ENCODE data around the gene PRICKLE1. TPM values are rescaled to one million over a fixed set of nuclear protein-coding genes. Genes with fewer than 3 reads are reported as not detected.

PRICKLE1 gene
- total and polyA plus RNA-seq, 2 of the 4 experiments (the other 2 are of a cell fraction), result 21.3 to 21.7 TPM

GRCh38 chr12:42560977-42561376, 28.6 kb downstream of the PRICKLE1 start:
- H2AK9ac ChIP-seq (replicated peaks; ENCODE audit: low read depth, low read length, poor library complexity), result no peak overlapping the region
- peak overlapping the region in 1 of 2 experiments; percentile 3; a peak in 1 of 4 replicates for H4K8ac ChIP-seq (ENCODE audit: low read depth in 2 of 2, low read length in 2 of 2)
- no peak overlapping the region for H2AFZ ChIP-seq (replicated peaks; ENCODE audit: low read length, poor library complexity)
- H3K9me1 ChIP-seq (ENCODE audit: insufficient read depth, low read length), result peaks cover 10% of the 10 kb centered on the region
- H3K4me2 ChIP-seq (ENCODE audit: low read depth, low read length), result no peak overlapping the region
- no peak overlapping the region for H2BK15ac ChIP-seq (ENCODE audit: low read depth, low read length)
- TF ChIP-seq MAFK (IDR thresholded peaks at IDR 0.05; ENCODE audit: low read depth, low read length), result no peak
- no peak for TF ChIP-seq SMC3 (IDR thresholded peaks at IDR 0.05; ENCODE audit: low read depth, low read length)
- TF ChIP-seq RCOR1 (IDR thresholded peaks at IDR 0.05; ENCODE audit: insufficient replicate concordance, low read length), result no peak
- H4K91ac ChIP-seq (ENCODE audit: insufficient read depth, low read depth, low read length), result no peak overlapping the region; the same call in 1 of the 2 replicates
- peaks cover 16% of the 10 kb centered on the region for H3K4me1 ChIP-seq (ENCODE audit: control insufficient read depth, insufficient read depth, low read length)
- dilution Hi-C loops (cut with HindIII; ENCODE audit: low sequenced_read_pairs, unreplicated experiment), result no loop called here
- no peak overlapping the region for H3K4me3 ChIP-seq (ENCODE audit: insufficient read depth, low read depth, low read length)
- no TSS peak for BruUV-seq (replicated peaks)
- H2BK20ac ChIP-seq (ENCODE audit: low read depth, low read length), result no peak overlapping the region; the same call in 1 of the 2 replicates
- peak overlapping the region; percentile 33; the same call in 1 of the 2 replicates for H3K18ac ChIP-seq (ENCODE audit: low read depth, low read length)
- WGBS, 2 experiments (ENCODE audit: extremely low coverage in 2 of 2, insufficient read length in 1 of 2), result no CpG with 5 or more reads among the region's 1 CpG
- no peaks in the 10 kb centered on the region for H3K27me3 ChIP-seq (ENCODE audit: control insufficient read depth, insufficient read depth, low read length)
- H3K9ac ChIP-seq (ENCODE audit: low read depth, low read length), result no peak overlapping the region
- H3K4ac ChIP-seq (ENCODE audit: low read depth, low read length), result peak overlapping the region; percentile 31; the same call in 1 of the 2 replicates
- H4K20me1 ChIP-seq (ENCODE audit: insufficient read depth, low read length), result no peaks in the 10 kb centered on the region
- no peak overlapping the region for H2BK5ac ChIP-seq (ENCODE audit: low read depth, low read length, poor library complexity, severe bottlenecking)
- no peak overlapping the region for H2AK5ac ChIP-seq (ENCODE audit: low read depth, low read length)
- H3K79me1 ChIP-seq (ENCODE audit: low read depth in 1 of 2, low read length in 2 of 2), result peaks cover 4 to 20% of the 10 kb centered on the region in 2 experiments; a peak in 3 of 4 replicates
- no peak overlapping the region for H2BK120ac ChIP-seq (ENCODE audit: low read depth, low read length)
- DNase-seq, result no peak
- ATAC-seq (ENCODE audit: low read depth), result no peak
- H3K36me3 ChIP-seq (ENCODE audit: control insufficient read depth, insufficient read depth, low read length), result no peaks in the 10 kb centered on the region
- no peak overlapping the region for H4K5ac ChIP-seq (ENCODE audit: low read depth, low read length)
- H3K56ac ChIP-seq (ENCODE audit: extremely low read depth, insufficient read depth, low read length), result no peak overlapping the region
- no peaks in the 10 kb centered on the region for H3K9me3 ChIP-seq (ENCODE audit: control insufficient read depth, insufficient read depth, low read length)
- in situ Hi-C loops (cut with MboI; ENCODE audit: low sequenced_read_pairs), result loop anchor here (10.0 kb wide), 1 partner anchor 436 kb away; no protein-coding TSS in a partner anchor
- no peak overlapping the region for H3K27ac ChIP-seq (ENCODE audit: insufficient read depth, low read length)
- CTCF ChIA-PET, result no interaction called here
- H3K23ac ChIP-seq (ENCODE audit: low read depth, low read length), result no peak overlapping the region
- intact Hi-C loops (cut with micrococcal nuclease), result no loop called here
- no peak overlapping the region for H3K14ac ChIP-seq (replicated peaks; ENCODE audit: low read depth, low read length)
- POLR2A ChIA-PET (ENCODE audit: unreplicated experiment), result no interaction called here
